Omental fat pad (tissue), 4 donors: ENCODE measurements around the gene UBN1. TPM values are rescaled to one million over a fixed set of nuclear protein-coding genes. Genes with fewer than 3 reads are reported as not detected.

Source experiments
- ATAC-seq: fragments of 150-250 bp; one replicate; pipeline ENCODE4 v1.9.1; 2016; ENCODE audit warnings: mild to moderate bottlenecking, moderate library complexity; ENCODE audit not compliant: low FRiP score
- DNase-seq: peaks from one replicate; pipeline ENCODE4 v3.0.0-alpha.2; 2019; ENCODE audit warnings: low spot score
- total RNA-seq, 4 donors: library from RNA; depleted of rRNA; stranded (reverse); fragments of >200 nt; gene quantifications; one replicate each; pipeline ENCODE4 v1.1.0, GENCODE V29; 2016
- TF ChIP-seq, protein P1 (sequence below), 3 donors: fragments of 450-650 bp; IDR thresholded peaks; one replicate each; pipeline ENCODE4 v1.5.1; 2016 to 2017; ENCODE audit warnings: antibody characterized with exemption in 3 of 3, mild to moderate bottlenecking in 3 of 3, moderate library complexity in 2 of 3

The UBN1 gene
- total RNA-seq, 4 donors from 2014 or later, result 32.8 to 67.5 (median 41.1) TPM

DNA sequence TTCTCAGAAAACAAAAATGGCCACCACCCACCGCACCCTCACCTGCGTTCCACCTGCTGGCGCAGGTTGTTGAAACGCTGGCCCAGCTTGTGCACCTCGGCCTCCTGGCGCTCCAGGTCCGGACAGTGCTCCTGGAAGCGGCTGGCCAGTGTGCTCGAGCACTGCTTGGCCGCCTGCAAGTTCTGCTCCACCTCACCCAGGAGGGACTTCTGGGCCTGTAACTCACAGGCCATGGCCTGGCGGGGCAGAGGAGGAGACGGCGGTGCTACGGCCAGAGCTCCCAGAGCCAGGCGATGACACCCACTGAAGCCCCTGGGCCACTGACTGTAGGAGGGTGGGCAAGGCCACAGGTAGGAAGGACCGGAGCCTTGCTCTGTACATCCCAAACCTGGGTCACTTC lies 43.4 kb downstream of the UBN1 start:
- TF ChIP-seq, protein P1, sequence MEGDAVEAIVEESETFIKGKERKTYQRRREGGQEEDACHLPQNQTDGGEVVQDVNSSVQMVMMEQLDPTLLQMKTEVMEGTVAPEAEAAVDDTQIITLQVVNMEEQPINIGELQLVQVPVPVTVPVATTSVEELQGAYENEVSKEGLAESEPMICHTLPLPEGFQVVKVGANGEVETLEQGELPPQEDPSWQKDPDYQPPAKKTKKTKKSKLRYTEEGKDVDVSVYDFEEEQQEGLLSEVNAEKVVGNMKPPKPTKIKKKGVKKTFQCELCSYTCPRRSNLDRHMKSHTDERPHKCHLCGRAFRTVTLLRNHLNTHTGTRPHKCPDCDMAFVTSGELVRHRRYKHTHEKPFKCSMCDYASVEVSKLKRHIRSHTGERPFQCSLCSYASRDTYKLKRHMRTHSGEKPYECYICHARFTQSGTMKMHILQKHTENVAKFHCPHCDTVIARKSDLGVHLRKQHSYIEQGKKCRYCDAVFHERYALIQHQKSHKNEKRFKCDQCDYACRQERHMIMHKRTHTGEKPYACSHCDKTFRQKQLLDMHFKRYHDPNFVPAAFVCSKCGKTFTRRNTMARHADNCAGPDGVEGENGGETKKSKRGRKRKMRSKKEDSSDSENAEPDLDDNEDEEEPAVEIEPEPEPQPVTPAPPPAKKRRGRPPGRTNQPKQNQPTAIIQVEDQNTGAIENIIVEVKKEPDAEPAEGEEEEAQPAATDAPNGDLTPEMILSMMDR (IDR thresholded peaks at IDR 0.05), result no peak
- DNase-seq, result no peak
- ATAC-seq, result no peak

DNA sequence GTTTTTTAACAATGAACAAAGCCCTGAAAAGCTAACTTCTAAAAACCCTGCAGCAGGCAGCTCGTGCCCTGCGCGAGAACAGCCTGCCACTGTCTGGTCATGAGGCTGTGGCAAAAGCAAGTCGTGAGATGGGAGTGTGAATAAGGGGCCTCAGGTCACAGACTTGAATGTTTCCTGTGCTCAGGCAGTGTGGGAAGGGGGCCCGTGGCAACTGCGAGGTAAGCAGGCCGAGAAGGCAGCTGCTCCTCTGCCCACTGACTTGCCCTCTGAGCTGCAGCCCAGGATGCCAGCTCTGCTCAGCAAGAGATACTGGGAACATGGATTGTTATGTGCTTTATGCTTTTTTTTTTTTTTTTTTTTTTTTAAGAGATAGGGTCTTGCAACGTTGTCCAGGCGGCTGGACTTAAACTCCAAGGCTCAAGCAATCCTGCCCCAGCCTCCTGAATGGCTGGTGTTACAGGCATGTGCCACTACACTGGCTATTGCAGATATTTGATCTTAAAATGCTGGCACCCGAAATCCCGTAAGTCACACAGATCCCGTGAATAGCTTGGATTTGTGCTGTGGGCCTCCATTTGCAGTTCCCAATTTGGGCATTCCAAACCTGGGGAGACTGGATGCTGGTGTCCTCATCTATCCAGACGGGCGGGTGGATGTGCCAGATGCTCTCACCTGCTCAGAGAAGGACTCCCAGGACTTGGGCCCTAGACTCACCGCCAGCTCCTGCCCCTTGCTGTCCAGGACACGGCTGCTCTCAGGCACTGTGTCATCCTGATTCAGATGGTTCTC lies 44.0 kb downstream of the UBN1 start:
- TF ChIP-seq, protein P1 (IDR thresholded peaks at IDR 0.05), result no peak
- ATAC-seq, result no peak
- no peak for DNase-seq

- no peak for DNase-seq
- ATAC-seq, result no peak
- TF ChIP-seq, protein P1 (IDR thresholded peaks at IDR 0.05), result no peak
These were observed 44.6 kb downstream of the UBN1 start for GRCh38 chr16:4891886-4892216.

- TF ChIP-seq, protein P1 (IDR thresholded peaks at IDR 0.05), result no peak
- no peak for ATAC-seq
These were observed 45.3 kb downstream of the UBN1 start for GRCh38 chr16:4892361-4893102.

GRCh38 chr16:4893103-4893862 lies 46.0 kb downstream of the UBN1 start:
- ATAC-seq (no peak), DNase-seq (no peak)
- TF ChIP-seq, protein P1 (IDR thresholded peaks at IDR 0.05), result no peak

More at GRCh38 chr16:4892361-4893102, 45.3 kb downstream of the UBN1 start:
- no peak for DNase-seq

DNA sequence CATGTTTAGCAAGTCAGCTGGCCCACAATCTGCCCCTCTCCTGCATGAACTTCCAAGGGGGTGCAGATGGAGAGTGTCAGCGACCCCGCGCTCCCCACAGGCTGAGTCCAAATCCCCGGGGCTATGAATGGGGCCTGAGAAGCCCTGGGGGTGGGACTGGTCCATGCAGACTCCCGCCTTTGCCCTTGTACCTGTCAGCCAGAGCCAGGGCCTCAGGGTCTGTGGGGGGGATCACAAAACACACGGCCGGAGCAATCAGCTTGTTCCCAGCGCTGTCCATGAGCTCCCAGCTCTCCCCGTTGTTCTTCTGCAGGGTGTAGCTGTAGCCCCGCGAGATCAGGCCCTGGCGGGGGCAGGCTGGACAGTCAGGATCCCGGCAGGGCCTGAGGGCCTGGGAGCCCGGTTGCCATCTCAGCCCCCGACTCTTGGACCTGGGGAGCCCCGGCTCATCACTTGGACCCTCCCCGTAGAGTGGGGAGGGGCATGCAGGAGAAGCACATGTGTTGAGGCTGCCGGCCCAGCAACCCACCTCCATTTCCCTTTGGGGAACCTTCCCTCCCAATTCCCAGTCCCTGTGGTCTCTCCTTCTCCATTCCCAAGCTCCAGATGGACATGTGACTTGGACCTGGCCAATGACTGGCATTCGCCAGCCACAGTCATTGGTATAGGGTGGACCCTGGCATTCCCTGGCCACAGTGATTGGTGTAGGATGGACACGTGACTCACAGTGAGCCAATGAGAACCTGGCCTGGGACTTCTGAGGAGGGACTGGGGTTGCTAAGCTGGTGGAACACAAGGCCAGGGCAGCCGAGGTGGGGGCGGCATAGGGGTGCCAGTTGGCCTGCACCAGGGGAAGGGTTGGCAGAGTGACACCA lies 47.2 kb downstream of the UBN1 start:
- ATAC-seq, result no peak
- TF ChIP-seq, protein P1 (IDR thresholded peaks at IDR 0.05), result no peak
- no peak for DNase-seq
